Spleen (tissue), 7 donors: ENCODE results near the gene POMT1.

Source experiments
- CTCF ChIP-seq, 11 experiments: fragments of 200-600 bp in 7 of 11; fragments of 450-650 bp in 4 of 11; sonication (generic) in 4 of 11; IDR thresholded peaks in 8 of 11; conservative IDR thresholded peaks in 3 of 11; 1 replicate in 7 of 11; 2 replicates in 4 of 11; pipeline versions ENCODE4 v1.4.0 to v1.8.0; 2016 to 2021; ENCODE audit warnings: antibody characterized with exemption in 11 of 11, inconsistent platforms in 4 of 11, mild to moderate bottlenecking in 1 of 11
- POLR2A ChIP-seq, 3 donors: fragments of 450-650 bp; IDR thresholded peaks; one replicate each; pipeline ENCODE4 v1.5.1; 2017; ENCODE audit warnings: antibody characterized with exemption in 3 of 3, mild to moderate bottlenecking in 1 of 3
- donor health status: DM: no; HTN: no; CAD: no; lungs with moderate emphysema.
- donor health status: DM: no; HTN: no; CAD: no.
- donor health status: DM: no; HTN: no; CAD: no.

GRCh38 chr9:131522257-131523085, 19.8 kb downstream of the POMT1 start:
- TF ChIP-seq CTCF (IDR thresholded peaks at IDR 0.05 in 8 of 11, conservative IDR thresholded peaks at IDR 0.05 in 3 of 11) (no peak), POLR2A (IDR thresholded peaks at IDR 0.05) (no peak)
